Stimulated activated CD8-positive, alpha-beta memory T cell treated with anti-CD3 and anti-CD28 coated beads, Interleukin-4, amount 100 ng/mL, for 1 hour (primary cell): ENCODE measurements around the gene MED13L.

Source experiments
- DNase-seq, 2 donors: peaks; one replicate each; pipeline ENCODE4 v3.0.0-alpha.2; 2020; ENCODE audit warnings: low read depth in 2 of 2, low spot score in 1 of 2

Gene MED13L

GRCh38 chr12:116215023-116215422 lies 62.5 kb downstream of the MED13L start:
- DNase-seq, result no peak

GRCh38 chr12:116213885-116214527 lies 63.5 kb downstream of the MED13L start:
- DNase-seq, result no peak

- no peak for DNase-seq
Observed at GRCh38 chr12:116213014-116213413, 64.5 kb downstream of the MED13L start.

GRCh38 chr12:116210762-116211161 lies 66.7 kb downstream of the MED13L start:
- no peak for DNase-seq

GRCh38 chr12:116210131-116210530 lies 67.4 kb downstream of the MED13L start:
- DNase-seq, result no peak

GRCh38 chr12:116209503-116209902 lies 68.0 kb downstream of the MED13L start:
- DNase-seq, result no peak

GRCh38 chr12:116207274-116207673 lies 70.2 kb downstream of the MED13L start:
- DNase-seq, result no peak

- no peak for DNase-seq
Observed at GRCh38 chr12:116206828-116207227, 70.7 kb downstream of the MED13L start.

- no peak for DNase-seq
Observed at GRCh38 chr12:116204785-116205184, 72.7 kb downstream of the MED13L start.

GRCh38 chr12:116204169-116204568 lies 73.3 kb downstream of the MED13L start:
- DNase-seq, result no peak

GRCh38 chr12:116202940-116203339 lies 74.6 kb downstream of the MED13L start:
- no peak for DNase-seq

GRCh38 chr12:116202433-116202832 lies 75.1 kb downstream of the MED13L start:
- DNase-seq, result no peak

GRCh38 chr12:116201908-116202307 lies 75.6 kb downstream of the MED13L start:
- DNase-seq, result no peak

GRCh38 chr12:116201359-116201758 lies 76.1 kb downstream of the MED13L start:
- no peak for DNase-seq

GRCh38 chr12:116200812-116201211 lies 76.7 kb downstream of the MED13L start:
- no peak for DNase-seq

GRCh38 chr12:116199160-116199706 lies 78.3 kb downstream of the MED13L start:
- DNase-seq, result no peak

GRCh38 chr12:116196752-116197718 lies 80.5 kb downstream of the MED13L start:
- DNase-seq, result no peak

GRCh38 chr12:116196226-116196625 lies 81.3 kb downstream of the MED13L start:
- no peak for DNase-seq

GRCh38 chr12:116194935-116195431 lies 82.5 kb downstream of the MED13L start:
- peak; percentile 5 to 14 for DNase-seq

GRCh38 chr12:116189692-116190091 lies 87.8 kb downstream of the MED13L start:
- DNase-seq, result no peak

- DNase-seq, result no peak
Observed at GRCh38 chr12:116188581-116188980, 88.9 kb downstream of the MED13L start.

- DNase-seq, result no peak
Observed at GRCh38 chr12:116187151-116187511, 90.4 kb downstream of the MED13L start.
